Breast epithelium (tissue), 4 donors: ENCODE measurements around the gene C22orf42. TPM values are rescaled to one million over a fixed set of nuclear protein-coding genes. Genes with fewer than 3 reads are reported as not detected.
"Not testable (repeated sequence)": the region's sequence is repeated elsewhere in the genome, so short reads cannot be mapped to it uniquely, and the experiment has no call there.

Source experiments
- DNase-seq, 2 donors: peaks; one replicate each; pipeline ENCODE4 v3.0.0-alpha.2; 2019; ENCODE audit warnings: low spot score in 2 of 2
- H3K27ac ChIP-seq, 2 donors: fragments of 200-600 bp; sonication (generic) in 1 of 2; one replicate each; pipeline ENCODE4 v1.5.1; 2016 to 2019; ENCODE audit warnings: mild to moderate bottlenecking in 1 of 2
- H3K27me3 ChIP-seq, 2 donors: fragments of 200-600 bp; sonication (generic) in 1 of 2; one replicate each; pipeline versions ENCODE4 v1.5.1 to v1.6.0; 2017 to 2019; ENCODE audit warnings: control low read depth in 1 of 2, mild to moderate bottlenecking in 1 of 2
- H3K36me3 ChIP-seq: fragments of 200-600 bp; one replicate; pipeline ENCODE4 v1.5.1; 2019
- H3K4me1 ChIP-seq, 2 donors: fragments of 200-600 bp; sonication (generic); one replicate each; pipeline ENCODE4 v1.5.1; 2016 to 2019; ENCODE audit warnings: control low read depth in 1 of 2
- H3K4me3 ChIP-seq, 3 donors: fragments of 200-600 bp; sonication (generic); 1 replicate in 2 of 3; 2 replicates in 1 of 3; pipeline ENCODE4 v1.5.1; 2016 to 2019; ENCODE audit warnings: mild to moderate bottlenecking in 3 of 3, moderate library complexity in 2 of 3
- H3K9me3 ChIP-seq, 2 donors: fragments of 200-600 bp; sonication (generic) in 1 of 2; one replicate each; pipeline ENCODE4 v1.5.1; 2016 to 2019; ENCODE audit warnings: control low read depth in 1 of 2
- CTCF ChIP-seq, 3 donors: fragments of 450-650 bp; IDR thresholded peaks; one replicate each; pipeline ENCODE4 v1.5.1; 2016 to 2017; ENCODE audit warnings: antibody characterized with exemption in 3 of 3, mild to moderate bottlenecking in 3 of 3, moderate library complexity in 3 of 3
- POLR2A ChIP-seq: fragments of 450-650 bp; IDR thresholded peaks from one replicate; pipeline ENCODE4 v1.6.1; 2016; ENCODE audit warnings: antibody characterized with exemption, mild to moderate bottlenecking, moderate library complexity
- POLR2AphosphoS5 ChIP-seq, 3 donors: sonication (generic); formaldehyde crosslinking; IDR thresholded peaks; one replicate each; pipeline ENCODE4 v1.6.1; 2017; ENCODE audit warnings: antibody characterized with exemption in 3 of 3
- intact Hi-C: fragments of 100-400 bp; cut with DNase I; formaldehyde crosslinking; loops from one replicate; pipeline ENCODE4 v1.15.1; 2023; ENCODE audit warnings: low total_unique reads
- total RNA-seq, 3 donors: library from RNA; depleted of rRNA; stranded (reverse); fragments of >200 nt; gene quantifications; one replicate each; pipeline ENCODE4 v1.1.0, GENCODE V29; 2016

Gene C22orf42
- total RNA-seq, 3 donors from 2014 or later, result not detected

- H3K4me1 ChIP-seq, H3K9me3 ChIP-seq, H3K36me3 ChIP-seq, intact Hi-C loops, DNase-seq, H3K27ac ChIP-seq, H3K4me3 ChIP-seq, H3K27me3 ChIP-seq: not testable (repeated sequence)
Observed at GRCh38 chr22:32150647-32151046, 8.5 kb downstream of the C22orf42 start.

- H3K4me1 ChIP-seq, DNase-seq, H3K27ac ChIP-seq, H3K4me3 ChIP-seq, H3K36me3 ChIP-seq, H3K9me3 ChIP-seq, intact Hi-C loops, H3K27me3 ChIP-seq: not testable (repeated sequence)
Observed at GRCh38 chr22:32148372-32148771, 10.7 kb downstream of the C22orf42 start.

- H3K27ac ChIP-seq, intact Hi-C loops, H3K4me1 ChIP-seq, H3K36me3 ChIP-seq, DNase-seq, H3K9me3 ChIP-seq, H3K27me3 ChIP-seq, H3K4me3 ChIP-seq: not testable (repeated sequence)
Observed at GRCh38 chr22:32147128-32147527, 12.0 kb downstream of the C22orf42 start.

- DNase-seq, result no peak
- H3K27me3 ChIP-seq, result no peaks in the 10 kb centered on the region
- TF ChIP-seq POLR2A, result no peak
- no peak for TF ChIP-seq POLR2AphosphoS5 (IDR thresholded peaks at IDR 0.05)
- H3K4me1 ChIP-seq, result no peaks in the 10 kb centered on the region
- H3K36me3 ChIP-seq, result no peaks in the 10 kb centered on the region
- H3K9me3 ChIP-seq, result peaks cover 0 to 5% of the 10 kb centered on the region in 2 donors
- intact Hi-C loops, result no loop called here
- no peak overlapping the region for H3K4me3 ChIP-seq
- H3K27ac ChIP-seq, result no peak overlapping the region
Observed at GRCh38 chr22:32144496-32145274, 14.4 kb downstream of the C22orf42 start.

- H3K4me1 ChIP-seq, result no peaks in the 10 kb centered on the region
- intact Hi-C loops, result no loop called here
- no peak overlapping the region for H3K4me3 ChIP-seq
- no peaks in the 10 kb centered on the region for H3K27me3 ChIP-seq
- TF ChIP-seq POLR2AphosphoS5 (IDR thresholded peaks at IDR 0.05) (no peak), POLR2A (no peak), CTCF (IDR thresholded peaks at IDR 0.05) (no peak)
- DNase-seq, result no peak
- H3K27ac ChIP-seq, result no peak overlapping the region
- no peaks in the 10 kb centered on the region for H3K36me3 ChIP-seq
- H3K9me3 ChIP-seq, result peaks cover 0 to 5% of the 10 kb centered on the region in 2 donors
Observed at GRCh38 chr22:32142600-32142999, 16.5 kb downstream of the C22orf42 start.

GRCh38 chr22:32140688-32141087 lies 18.4 kb downstream of the C22orf42 start:
- H3K27ac ChIP-seq, DNase-seq, H3K4me1 ChIP-seq, H3K36me3 ChIP-seq, intact Hi-C loops, H3K9me3 ChIP-seq, H3K27me3 ChIP-seq, H3K4me3 ChIP-seq: not testable (repeated sequence)

GRCh38 chr22:32138576-32138975 lies 20.5 kb downstream of the C22orf42 start:
- H3K27me3 ChIP-seq, DNase-seq, H3K9me3 ChIP-seq, H3K36me3 ChIP-seq, H3K4me1 ChIP-seq, intact Hi-C loops, H3K27ac ChIP-seq: not testable (repeated sequence)
- H3K4me3 ChIP-seq, result peak overlapping the region in 1 of 3 donors; percentile 42

GRCh38 chr22:32137731-32138324 lies 21.3 kb downstream of the C22orf42 start:
- H3K9me3 ChIP-seq, DNase-seq, H3K27me3 ChIP-seq, intact Hi-C loops, H3K36me3 ChIP-seq, H3K27ac ChIP-seq, H3K4me1 ChIP-seq: not testable (repeated sequence)
- H3K4me3 ChIP-seq, result peak overlapping the region; percentile 24 to 46 (median 42)

- H3K36me3 ChIP-seq, H3K9me3 ChIP-seq, H3K27me3 ChIP-seq, H3K4me3 ChIP-seq, DNase-seq, intact Hi-C loops, H3K4me1 ChIP-seq, H3K27ac ChIP-seq: not testable (repeated sequence)
Observed at GRCh38 chr22:32136881-32137280, 22.2 kb downstream of the C22orf42 start.

- H3K36me3 ChIP-seq, H3K4me1 ChIP-seq, H3K9me3 ChIP-seq, H3K27ac ChIP-seq, H3K4me3 ChIP-seq, intact Hi-C loops, H3K27me3 ChIP-seq: not testable (repeated sequence)
- DNase-seq, result peak in 1 of 2 donors; percentile 62
Observed at GRCh38 chr22:32135958-32136357, 23.1 kb downstream of the C22orf42 start.

- H3K27me3 ChIP-seq, H3K9me3 ChIP-seq, H3K36me3 ChIP-seq, H3K4me3 ChIP-seq, H3K27ac ChIP-seq, intact Hi-C loops, DNase-seq, H3K4me1 ChIP-seq: not testable (repeated sequence)
Observed at GRCh38 chr22:32134796-32135195, 24.3 kb downstream of the C22orf42 start.
